IMR-90 (cell line): ENCODE measurements around the gene ACACA.

Experiments used
- RAD21 ChIP-seq: IDR thresholded peaks from 2 replicates; pipeline ENCODE4 v1.6.1; 2012; ENCODE audit warnings: low read length, improper control_type of control experiment
- TF ChIP-seq, protein P1 (sequence below): conservative IDR thresholded peaks from 2 replicates; pipeline ENCODE4 v1.5.1; 2012; ENCODE audit warnings: mild to moderate bottlenecking, low read depth, low read length, improper control_type of control experiment

DNA sequence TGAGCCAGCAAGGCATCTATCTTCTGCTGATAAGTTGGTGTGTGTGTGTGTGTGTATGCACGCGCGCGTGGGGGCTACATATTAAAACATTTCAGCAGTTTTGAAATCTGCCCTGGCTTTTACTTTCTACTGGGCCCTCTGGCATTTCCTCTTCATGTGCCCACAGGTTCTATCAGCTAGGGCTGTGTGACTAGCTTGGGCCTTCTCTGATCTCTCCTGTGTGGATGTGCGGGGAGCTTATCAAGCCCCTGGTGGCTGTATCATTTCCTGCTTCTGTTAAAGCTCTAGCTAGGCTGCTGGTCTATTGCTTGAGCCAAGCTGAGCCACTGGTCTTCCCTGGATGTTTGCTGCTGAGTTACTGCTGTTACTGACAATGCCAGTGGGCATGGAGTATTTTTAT, 325.3 kb downstream of the ACACA start:
- TF ChIP-seq, protein P1, sequence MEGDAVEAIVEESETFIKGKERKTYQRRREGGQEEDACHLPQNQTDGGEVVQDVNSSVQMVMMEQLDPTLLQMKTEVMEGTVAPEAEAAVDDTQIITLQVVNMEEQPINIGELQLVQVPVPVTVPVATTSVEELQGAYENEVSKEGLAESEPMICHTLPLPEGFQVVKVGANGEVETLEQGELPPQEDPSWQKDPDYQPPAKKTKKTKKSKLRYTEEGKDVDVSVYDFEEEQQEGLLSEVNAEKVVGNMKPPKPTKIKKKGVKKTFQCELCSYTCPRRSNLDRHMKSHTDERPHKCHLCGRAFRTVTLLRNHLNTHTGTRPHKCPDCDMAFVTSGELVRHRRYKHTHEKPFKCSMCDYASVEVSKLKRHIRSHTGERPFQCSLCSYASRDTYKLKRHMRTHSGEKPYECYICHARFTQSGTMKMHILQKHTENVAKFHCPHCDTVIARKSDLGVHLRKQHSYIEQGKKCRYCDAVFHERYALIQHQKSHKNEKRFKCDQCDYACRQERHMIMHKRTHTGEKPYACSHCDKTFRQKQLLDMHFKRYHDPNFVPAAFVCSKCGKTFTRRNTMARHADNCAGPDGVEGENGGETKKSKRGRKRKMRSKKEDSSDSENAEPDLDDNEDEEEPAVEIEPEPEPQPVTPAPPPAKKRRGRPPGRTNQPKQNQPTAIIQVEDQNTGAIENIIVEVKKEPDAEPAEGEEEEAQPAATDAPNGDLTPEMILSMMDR = no peak
- no peak for TF ChIP-seq RAD21
